Activated naive CD4-positive, alpha-beta T cell treated with anti-CD3 and anti-CD28 coated beads, Interleukin-2, amount 10 ng/mL, durations not matched to agents 7 days and 5 days (primary cell): ENCODE measurements around the gene PITX2.

Source experiments
- CTCF ChIA-PET: fragments of 350-600 bp; sonication (Branson Sonifier 250); formaldehyde crosslinking; loops from one replicate; lab custom pipeline; 2021; ENCODE audit warnings: antibody characterized with exemption; lab: Charles Lee
- DNase-seq: peaks from one replicate; pipeline ENCODE4 v3.0.0-alpha.2; 2020
- H3K27ac Mint-ChIP-seq: one replicate; pipeline ENCODE4 v1.8.0; 2021; ENCODE audit warnings: mild to moderate bottlenecking, moderate library complexity, mixed read lengths
- H3K27me3 Mint-ChIP-seq: one replicate; pipeline ENCODE4 v1.8.0; 2021; ENCODE audit warnings: mild to moderate bottlenecking, mixed read lengths
- H3K36me3 Mint-ChIP-seq: one replicate; pipeline ENCODE4 v1.8.0; 2021; ENCODE audit warnings: mixed read lengths
- H3K4me1 Mint-ChIP-seq: one replicate; pipeline ENCODE4 v1.8.0; 2021; ENCODE audit warnings: mixed read lengths
- H3K4me3 Mint-ChIP-seq: one replicate; pipeline ENCODE4 v1.8.0; 2021; ENCODE audit warnings: mild to moderate bottlenecking, moderate library complexity, mixed read lengths
- H3K9me3 Mint-ChIP-seq: one replicate; pipeline ENCODE4 v1.8.0; 2021; ENCODE audit warnings: mixed read lengths

Gene PITX2

GRCh38 chr4:110641218-110641617, 18.3 kb upstream of the PITX2 start:
- CTCF ChIA-PET: no interaction called here
- no peak overlapping the region for H3K27ac Mint-ChIP-seq
- H3K4me1 Mint-ChIP-seq: no peaks in the 10 kb centered on the region
- H3K4me3 Mint-ChIP-seq: no peak overlapping the region
- DNase-seq: no peak
- H3K27me3 Mint-ChIP-seq: peaks cover 61% of the 10 kb centered on the region
- peaks cover 4% of the 10 kb centered on the region for H3K9me3 Mint-ChIP-seq
- peaks cover 4% of the 10 kb centered on the region for H3K36me3 Mint-ChIP-seq

- H3K27ac Mint-ChIP-seq: no peak overlapping the region
- CTCF ChIA-PET: no interaction called here
- peaks cover 66% of the 10 kb centered on the region for H3K27me3 Mint-ChIP-seq
- no peak overlapping the region for H3K4me3 Mint-ChIP-seq
- DNase-seq: no peak
- no peaks in the 10 kb centered on the region for H3K4me1 Mint-ChIP-seq
- H3K9me3 Mint-ChIP-seq: peaks cover 4% of the 10 kb centered on the region
- peaks cover 4% of the 10 kb centered on the region for H3K36me3 Mint-ChIP-seq
Measured at GRCh38 chr4:110640576-110640975, 17.7 kb upstream of the PITX2 start.

GRCh38 chr4:110639207-110640090, 16.6 kb upstream of the PITX2 start:
- H3K27me3 Mint-ChIP-seq: peaks cover 75% of the 10 kb centered on the region
- no peak for DNase-seq
- CTCF ChIA-PET: no interaction called here
- H3K9me3 Mint-ChIP-seq: peaks cover 4% of the 10 kb centered on the region
- no peak overlapping the region for H3K4me3 Mint-ChIP-seq
- H3K36me3 Mint-ChIP-seq: peaks cover 4% of the 10 kb centered on the region
- no peak overlapping the region for H3K27ac Mint-ChIP-seq
- no peaks in the 10 kb centered on the region for H3K4me1 Mint-ChIP-seq

- no peak for DNase-seq
- Mint-ChIP-seq H3K4me3 (no peak overlapping the region), H3K9me3 (peaks cover 4% of the 10 kb centered on the region), H3K4me1 (no peaks in the 10 kb centered on the region), H3K36me3 (peaks cover 9% of the 10 kb centered on the region), H3K27me3 (peaks cover 85% of the 10 kb centered on the region), H3K27ac (no peak overlapping the region)
- CTCF ChIA-PET: no interaction called here
Measured at GRCh38 chr4:110638089-110638746, 15.3 kb upstream of the PITX2 start.

- Mint-ChIP-seq H3K9me3 (peaks cover 4% of the 10 kb centered on the region), H3K36me3 (peaks cover 10% of the 10 kb centered on the region), H3K4me1 (no peaks in the 10 kb centered on the region), H3K27me3 (peaks cover 90% of the 10 kb centered on the region), H3K27ac (peak overlapping the region; percentile 71), H3K4me3 (peak overlapping the region; percentile 18)
- no peak for DNase-seq
- CTCF ChIA-PET: no interaction called here
Measured at GRCh38 chr4:110637408-110638088, 14.7 kb upstream of the PITX2 start.

GRCh38 chr4:110636680-110637407, 14.0 kb upstream of the PITX2 start:
- Mint-ChIP-seq H3K27ac (peak overlapping the region; percentile 52), H3K9me3 (peaks cover 4% of the 10 kb centered on the region), H3K27me3 (peaks cover 93% of the 10 kb centered on the region), H3K4me1 (peaks cover 4% of the 10 kb centered on the region), H3K36me3 (peaks cover 15% of the 10 kb centered on the region), H3K4me3 (peak overlapping the region; percentile 18)
- CTCF ChIA-PET: no interaction called here
- DNase-seq: no peak

GRCh38 chr4:110636171-110636679, 13.3 kb upstream of the PITX2 start:
- CTCF ChIA-PET: no interaction called here
- Mint-ChIP-seq H3K4me3 (no peak overlapping the region), H3K27me3 (peaks cover 93% of the 10 kb centered on the region), H3K36me3 (peaks cover 15% of the 10 kb centered on the region), H3K4me1 (peaks cover 7% of the 10 kb centered on the region), H3K27ac (peak overlapping the region; percentile 52), H3K9me3 (peaks cover 4% of the 10 kb centered on the region)
- DNase-seq: no peak

GRCh38 chr4:110635163-110635865, 12.4 kb upstream of the PITX2 start:
- no peak overlapping the region for H3K27ac Mint-ChIP-seq
- H3K4me3 Mint-ChIP-seq: no peak overlapping the region
- peaks cover 7% of the 10 kb centered on the region for H3K4me1 Mint-ChIP-seq
- CTCF ChIA-PET: no interaction called here
- H3K9me3 Mint-ChIP-seq: peaks cover 4% of the 10 kb centered on the region
- DNase-seq: no peak
- H3K27me3 Mint-ChIP-seq: peaks cover 95% of the 10 kb centered on the region
- H3K36me3 Mint-ChIP-seq: peaks cover 15% of the 10 kb centered on the region

- H3K4me3 Mint-ChIP-seq: no peak overlapping the region
- H3K27ac Mint-ChIP-seq: no peak overlapping the region
- H3K27me3 Mint-ChIP-seq: peaks cover 95% of the 10 kb centered on the region
- H3K4me1 Mint-ChIP-seq: peaks cover 7% of the 10 kb centered on the region
- CTCF ChIA-PET: no interaction called here
- DNase-seq: no peak
- H3K36me3 Mint-ChIP-seq: peaks cover 15% of the 10 kb centered on the region
- peaks cover 4% of the 10 kb centered on the region for H3K9me3 Mint-ChIP-seq
Measured at GRCh38 chr4:110634350-110635162, 11.7 kb upstream of the PITX2 start.

- CTCF ChIA-PET: no interaction called here
- Mint-ChIP-seq H3K4me3 (peak overlapping the region; percentile 37), H3K36me3 (peaks cover 17% of the 10 kb centered on the region)
Measured at GRCh38 chr4:110633358-110634341, 10.8 kb upstream of the PITX2 start.

GRCh38 chr4:110632506-110633357, 9.9 kb upstream of the PITX2 start:
- Mint-ChIP-seq H3K27ac (peak overlapping the region; percentile 65), H3K9me3 (peaks cover 5% of the 10 kb centered on the region)

More at GRCh38 chr4:110633358-110634341, 10.8 kb upstream of the PITX2 start:
- H3K27me3 Mint-ChIP-seq: peaks cover 95% of the 10 kb centered on the region
- DNase-seq: no peak
- peaks cover 6% of the 10 kb centered on the region for H3K9me3 Mint-ChIP-seq
- peak overlapping the region; percentile 65 for H3K27ac Mint-ChIP-seq
- H3K4me1 Mint-ChIP-seq: peaks cover 8% of the 10 kb centered on the region

More at GRCh38 chr4:110632506-110633357, 9.9 kb upstream of the PITX2 start:
- Mint-ChIP-seq H3K36me3 (peaks cover 20% of the 10 kb centered on the region), H3K4me1 (peaks cover 10% of the 10 kb centered on the region), H3K27me3 (peaks cover 96% of the 10 kb centered on the region), H3K4me3 (peak overlapping the region; percentile 37)
- DNase-seq: no peak
- CTCF ChIA-PET: no interaction called here
